GM18498 (cell line): ENCODE measurements around the gene DES.

ENCODE experiments used
- ATAC-seq: cut with Tn5 transposase; IDR thresholded peaks from one replicate; pipeline ENCODE4 v1.9.1; 2021; ENCODE audit warnings: mild to moderate bottlenecking, moderate library complexity; ENCODE audit not compliant: unreplicated experiment

Gene DES

DNA sequence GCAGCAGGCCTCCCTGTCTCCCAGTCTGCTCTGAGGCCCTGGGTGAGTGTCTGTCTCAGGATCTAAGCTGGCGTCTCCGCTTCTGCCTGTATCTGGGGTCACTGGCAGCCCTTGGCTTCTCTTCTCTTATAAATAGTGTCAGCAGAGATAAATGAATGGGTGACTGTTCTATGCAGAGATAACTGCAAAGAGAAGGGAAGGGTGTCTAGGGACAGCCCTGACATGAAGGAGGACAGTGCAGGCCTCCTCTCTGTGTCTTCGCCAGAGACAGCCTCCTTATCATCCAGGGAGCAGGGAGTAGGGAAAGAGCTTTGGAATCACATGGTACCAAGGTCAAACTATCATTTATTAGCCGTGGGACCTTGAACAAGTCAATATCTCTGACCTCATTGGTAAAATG, 52.3 kb downstream of the DES start:
- ATAC-seq: no peak

DNA sequence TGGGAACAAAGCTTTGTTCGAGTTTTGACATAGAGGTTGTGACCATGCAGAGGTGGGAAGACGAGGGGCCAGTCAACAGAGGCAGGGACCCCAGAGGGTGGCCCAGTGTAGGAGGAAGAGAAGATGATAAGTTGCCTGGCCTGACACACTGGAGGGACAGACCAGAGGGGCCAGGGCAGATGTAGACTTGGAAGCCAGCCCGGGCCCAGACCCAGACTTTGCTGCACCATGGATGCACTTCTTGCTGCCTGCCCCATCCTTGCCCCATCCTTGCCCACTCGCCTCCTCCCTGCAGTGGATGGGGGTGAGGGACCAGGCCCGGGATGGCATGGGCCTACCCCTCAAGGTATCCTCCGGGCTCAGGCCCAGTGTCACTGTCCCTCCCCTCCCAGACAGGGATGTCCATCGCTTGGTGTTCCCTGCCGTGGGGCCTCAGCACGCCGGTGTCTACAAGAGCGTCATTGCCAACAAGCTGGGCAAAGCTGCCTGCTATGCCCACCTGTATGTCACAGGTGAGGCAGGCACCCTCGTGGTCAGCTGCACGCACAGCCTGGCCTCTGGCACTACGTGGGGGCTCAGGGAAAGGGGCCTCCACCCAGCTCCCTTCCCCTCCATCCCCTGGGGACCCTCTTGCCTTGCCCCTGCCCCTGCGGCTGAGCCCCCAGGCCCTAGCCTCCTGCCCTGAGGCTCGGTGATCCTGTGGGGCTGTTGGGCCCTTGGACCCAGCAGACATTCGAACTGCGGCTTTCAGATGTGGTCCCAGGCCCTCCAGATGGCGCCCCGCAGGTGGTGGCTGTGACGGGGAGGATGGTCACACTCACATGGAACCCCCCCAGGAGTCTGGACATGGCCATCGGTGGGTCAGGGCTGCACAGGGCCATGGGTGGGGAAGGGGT, 53.5 kb downstream of the DES start:
- ATAC-seq: no peak

DNA sequence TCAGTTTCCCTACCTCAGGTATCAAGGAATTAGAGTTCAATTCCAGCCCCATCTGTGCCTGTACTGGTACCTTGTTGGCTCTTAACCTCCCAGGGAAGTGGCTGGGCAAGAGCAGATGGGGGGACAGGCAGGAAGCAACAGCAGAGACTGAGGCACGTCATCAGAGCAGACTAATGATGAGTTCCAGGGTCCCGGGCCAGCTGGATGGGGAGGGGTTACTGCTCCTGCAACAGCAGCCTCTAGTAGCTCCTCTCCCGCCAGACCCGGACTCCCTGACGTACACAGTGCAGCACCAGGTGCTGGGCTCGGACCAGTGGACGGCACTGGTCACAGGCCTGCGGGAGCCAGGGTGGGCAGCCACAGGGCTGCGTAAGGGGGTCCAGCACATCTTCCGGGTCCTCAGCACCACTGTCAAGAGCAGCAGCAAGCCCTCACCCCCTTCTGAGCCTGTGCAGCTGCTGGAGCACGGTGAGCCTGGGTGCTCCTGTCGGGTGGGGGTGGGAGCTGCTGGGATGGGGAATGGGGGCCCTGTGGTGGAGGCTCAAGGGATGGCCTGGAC, 54.5 kb downstream of the DES start:
- no peak for ATAC-seq

DNA sequence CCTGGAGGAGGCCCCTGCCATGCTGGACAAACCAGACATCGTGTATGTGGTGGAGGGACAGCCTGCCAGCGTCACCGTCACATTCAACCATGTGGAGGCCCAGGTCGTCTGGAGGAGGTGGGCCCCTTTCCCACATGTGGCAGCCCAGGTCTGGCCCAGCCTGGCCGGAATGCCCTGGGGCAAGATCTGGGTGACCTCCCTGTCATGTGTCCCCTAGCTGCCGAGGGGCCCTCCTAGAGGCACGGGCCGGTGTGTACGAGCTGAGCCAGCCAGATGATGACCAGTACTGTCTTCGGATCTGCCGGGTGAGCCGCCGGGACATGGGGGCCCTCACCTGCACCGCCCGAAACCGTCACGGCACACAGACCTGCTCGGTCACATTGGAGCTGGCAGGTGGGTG, 55.3 kb downstream of the DES start:
- no peak for ATAC-seq

DNA sequence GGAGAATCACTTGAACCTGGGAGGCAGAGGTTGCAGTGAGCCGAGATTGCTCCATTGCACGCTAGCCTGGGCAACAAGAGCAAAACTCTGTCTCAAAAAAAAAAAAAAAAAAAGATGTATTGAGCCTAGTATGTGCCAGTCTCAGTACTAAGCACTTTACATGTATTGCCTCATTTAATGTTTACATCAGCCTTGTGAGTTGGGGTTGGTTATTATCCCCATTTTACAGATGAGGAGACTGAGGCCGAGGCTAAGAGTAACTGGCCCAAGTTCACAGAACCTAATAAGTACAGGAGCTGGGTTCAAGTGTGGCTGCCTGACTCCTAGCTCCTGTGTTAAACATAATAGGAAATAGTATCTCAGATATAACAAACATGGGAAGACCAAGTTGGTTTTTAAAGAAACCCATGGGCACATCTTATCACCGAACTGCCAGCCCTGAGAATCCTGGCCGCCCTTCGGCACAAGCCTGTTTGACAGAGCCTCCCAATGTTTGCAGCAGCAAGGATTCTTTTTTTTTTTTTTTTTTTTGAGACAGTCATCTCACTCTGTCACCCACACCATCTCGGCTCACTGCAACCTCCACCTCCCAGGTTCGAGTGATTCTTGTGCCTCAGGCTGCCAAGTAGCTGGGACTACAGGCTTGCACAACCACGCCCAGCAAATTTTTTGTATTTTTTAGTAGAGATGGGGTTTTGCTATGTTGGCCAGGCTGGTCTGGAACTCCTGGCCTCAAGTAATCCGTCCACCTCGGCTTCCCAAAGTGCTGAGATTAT, 56.3 kb downstream of the DES start:
- no peak for ATAC-seq

DNA sequence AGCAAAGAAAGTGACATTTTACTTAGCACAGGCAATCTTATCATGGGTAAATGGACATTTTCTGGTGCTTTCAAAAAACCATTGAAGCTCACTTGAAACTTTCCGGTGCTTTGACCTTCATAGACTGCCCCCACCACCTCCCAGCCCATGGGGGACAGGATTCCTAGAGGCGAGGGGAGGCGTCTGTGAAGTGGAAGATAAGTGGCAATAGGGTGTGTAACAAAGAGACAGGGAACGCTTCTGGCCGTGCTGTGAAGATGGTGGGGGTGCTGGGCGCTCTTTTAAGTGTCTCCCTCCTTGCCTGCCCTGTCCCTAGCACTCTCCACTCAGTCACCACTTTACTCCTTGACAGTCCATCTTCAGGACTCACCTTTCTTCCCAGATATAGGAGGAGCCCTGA, 57.1 kb downstream of the DES start:
- ATAC-seq: no peak

DNA sequence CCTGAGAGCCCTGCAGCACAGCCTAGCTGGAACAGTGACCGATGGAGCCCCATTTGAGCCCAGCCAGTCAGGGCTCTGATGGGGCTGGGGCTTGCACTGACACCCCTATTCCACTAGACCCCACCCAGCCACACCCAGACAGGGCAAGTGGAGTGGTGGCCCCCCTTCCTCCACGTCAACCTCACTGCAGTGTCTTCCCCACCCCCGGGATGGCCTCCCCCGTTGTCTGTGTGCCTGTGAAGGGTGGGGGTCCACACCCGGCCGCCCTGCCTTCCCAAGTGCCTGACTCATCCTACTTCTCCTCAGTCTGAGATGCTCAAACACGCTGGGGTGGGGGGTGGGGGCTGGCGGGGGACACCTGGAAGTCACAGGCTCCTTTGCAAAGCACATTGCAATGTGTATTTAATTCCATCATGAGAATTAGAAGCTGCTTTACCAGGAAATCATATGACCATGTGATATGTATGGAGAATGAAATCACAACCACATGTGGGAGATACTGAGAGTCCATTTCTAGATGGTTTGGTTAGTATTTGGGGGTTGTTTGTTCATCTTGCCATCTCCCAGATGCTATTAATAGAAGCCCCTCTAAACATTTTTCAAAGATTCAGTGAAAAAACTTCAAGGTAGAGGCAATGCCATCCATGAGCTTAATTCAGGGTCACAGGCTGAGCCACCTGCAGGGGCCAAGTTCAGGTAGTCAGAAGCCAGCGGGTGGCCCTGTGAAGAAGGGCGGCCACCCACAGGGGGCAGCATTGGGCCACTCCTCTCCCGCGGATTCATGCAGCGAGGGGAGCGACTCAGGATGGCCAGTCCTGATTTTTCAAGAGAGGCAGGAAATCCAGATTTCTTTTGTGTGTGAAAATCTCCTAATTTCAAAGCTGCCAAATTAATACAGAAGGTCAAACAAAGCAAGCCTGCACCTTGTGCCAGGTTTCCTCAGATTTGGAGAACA, 57.8 kb downstream of the DES start:
- ATAC-seq: no peak
